Chondrocyte (in vitro differentiated cells): Measurements from ENCODE around the gene FAM53A. TPM values are rescaled to one million over a fixed set of nuclear protein-coding genes. Genes with fewer than 3 reads are reported as not detected.

Experiments
- DNase-seq: peaks from one replicate; pipeline ENCODE4 v3.0.0; 2021; ENCODE audit warnings: mixed read lengths, low spot score
- H3K27ac Mint-ChIP-seq: one replicate; pipeline ENCODE4 v1.8.0; 2021; ENCODE audit warnings: mild to moderate bottlenecking, moderate library complexity, mixed read lengths; ENCODE audit not compliant: unreplicated experiment
- H3K27me3 Mint-ChIP-seq: 2 replicates; pipeline ENCODE4 v1.8.0; 2021; ENCODE audit warnings: low read depth, mixed read lengths
- H3K36me3 Mint-ChIP-seq: 2 replicates; pipeline ENCODE4 v1.8.0; 2021; ENCODE audit warnings: low read depth, mixed read lengths
- H3K4me1 Mint-ChIP-seq: 2 replicates; pipeline ENCODE4 v1.8.0; 2021; ENCODE audit warnings: low read depth, mild to moderate bottlenecking, mixed read lengths
- H3K4me3 Mint-ChIP-seq: one replicate; pipeline ENCODE4 v1.8.0; 2021; ENCODE audit warnings: mild to moderate bottlenecking, moderate library complexity, mixed read lengths; ENCODE audit not compliant: unreplicated experiment
- H3K9me3 Mint-ChIP-seq: 2 replicates; pipeline ENCODE4 v1.8.0; 2021; ENCODE audit warnings: low read depth, mixed read lengths
- CTCF ChIP-seq: fragments of 200-600 bp; sonication (generic); IDR thresholded peaks from 2 replicates; pipeline ENCODE4 v1.5.0; 2021; ENCODE audit warnings: antibody characterized with exemption, mild to moderate bottlenecking, moderate library complexity
- total RNA-seq: library from RNA; stranded (reverse); gene quantifications from 3 replicates; pipeline ENCODE4 v1.2.1, GENCODE V29; 2021

The FAM53A gene
- total RNA-seq, 1 donor from 2014 or later: 6.9 TPM

- Mint-ChIP-seq H3K27ac (no peak overlapping the region), H3K4me1 (peaks cover 3% of the 10 kb centered on the region), H3K27me3 (no peaks in the 10 kb centered on the region), H3K9me3 (no peaks in the 10 kb centered on the region), H3K36me3 (peaks cover 5% of the 10 kb centered on the region), H3K4me3 (no peak overlapping the region)
- no peak for TF ChIP-seq CTCF
- DNase-seq: no peak
These were observed 36.7 kb downstream of the FAM53A start for GRCh38 chr4:1647432-1647831.

- no peaks in the 10 kb centered on the region for H3K27me3 Mint-ChIP-seq
- H3K27ac Mint-ChIP-seq: no peak overlapping the region
- peaks cover 5% of the 10 kb centered on the region for H3K36me3 Mint-ChIP-seq
- no peak overlapping the region for H3K4me3 Mint-ChIP-seq
- no peak for DNase-seq
- peaks cover 3% of the 10 kb centered on the region for H3K4me1 Mint-ChIP-seq
- no peak for TF ChIP-seq CTCF
- no peaks in the 10 kb centered on the region for H3K9me3 Mint-ChIP-seq
These were observed 37.4 kb downstream of the FAM53A start for GRCh38 chr4:1646690-1647089.

DNA sequence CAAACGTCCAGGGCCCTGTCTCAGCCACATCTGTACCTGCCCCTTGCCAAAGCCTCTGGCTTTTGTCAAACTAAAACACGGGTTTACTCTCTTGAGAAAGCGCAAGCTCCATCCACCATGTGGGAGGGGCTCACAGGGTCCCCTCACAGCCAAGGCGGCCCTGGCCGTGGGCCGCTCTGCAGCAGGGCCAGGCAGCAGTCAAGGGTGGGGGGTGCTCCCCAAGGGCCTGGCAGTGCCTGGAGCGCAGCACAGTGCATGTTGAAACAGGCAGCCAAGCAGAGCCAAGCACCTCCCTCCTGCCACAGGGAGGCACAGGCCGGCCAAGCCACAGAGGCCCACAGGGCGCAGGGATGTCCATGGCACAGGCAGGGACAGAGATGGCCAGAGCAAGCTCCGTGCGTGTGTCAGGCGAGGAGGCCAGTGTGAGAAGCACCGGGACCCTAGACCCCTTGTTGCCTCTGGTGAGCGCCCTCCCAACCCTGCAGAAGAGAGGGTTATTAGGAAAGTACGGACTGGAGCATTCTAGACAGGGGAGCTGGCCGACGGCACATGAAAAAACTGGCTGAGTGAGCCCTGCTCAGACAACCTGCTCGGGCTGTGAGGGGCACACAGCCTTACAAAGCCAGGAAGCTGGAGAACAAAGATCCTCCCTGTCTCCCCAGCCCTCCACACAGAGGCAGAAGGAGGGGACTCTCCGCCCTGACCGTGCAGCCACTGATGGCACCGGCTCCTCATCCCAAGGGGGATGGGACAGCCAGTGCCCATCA lies 39.0 kb downstream of the FAM53A start:
- H3K36me3 Mint-ChIP-seq: peaks cover 4% of the 10 kb centered on the region
- peak overlapping the region; percentile 22 for H3K4me3 Mint-ChIP-seq
- H3K27me3 Mint-ChIP-seq: no peaks in the 10 kb centered on the region
- no peak overlapping the region for H3K27ac Mint-ChIP-seq
- H3K9me3 Mint-ChIP-seq: no peaks in the 10 kb centered on the region
- DNase-seq: no peak
- peaks cover 3% of the 10 kb centered on the region for H3K4me1 Mint-ChIP-seq
- TF ChIP-seq CTCF: no peak

DNA sequence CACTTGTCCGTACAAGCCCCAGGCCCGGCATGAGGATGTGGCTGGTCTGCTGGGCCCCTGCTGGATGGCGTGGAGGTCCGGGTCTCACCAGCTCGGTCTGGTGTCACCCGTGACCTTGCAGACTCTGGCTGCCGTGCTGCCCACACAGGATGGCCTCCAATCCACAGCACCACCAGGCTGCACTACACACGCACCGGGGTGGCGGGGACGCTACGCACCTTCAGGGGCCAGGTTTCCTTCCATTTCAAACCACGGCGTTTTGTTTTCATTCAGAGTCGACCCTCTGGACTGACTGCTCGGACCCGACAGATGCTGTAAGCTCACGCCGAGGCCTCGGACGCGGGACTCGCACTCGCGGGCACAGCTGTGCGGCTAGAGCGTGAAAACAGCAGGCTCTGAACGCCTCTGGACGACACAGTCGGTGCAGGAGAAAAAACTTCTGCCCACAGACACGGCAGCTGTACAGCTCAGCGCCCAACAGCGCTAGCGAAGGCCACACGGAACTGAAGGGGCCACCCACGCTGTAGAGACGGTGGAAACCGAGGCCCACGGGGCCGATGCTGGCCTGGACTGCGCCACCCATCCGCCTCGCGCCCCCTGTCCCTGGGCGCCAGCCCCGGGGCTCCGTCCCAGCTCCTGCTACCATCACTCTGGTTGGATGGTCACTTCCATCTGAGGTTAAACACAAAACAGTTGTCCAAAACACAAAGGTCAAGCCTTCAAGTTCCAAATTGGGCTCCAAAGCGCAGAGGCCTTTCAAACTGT lies 40.0 kb downstream of the FAM53A start:
- Mint-ChIP-seq H3K4me1 (peaks cover 3% of the 10 kb centered on the region), H3K27me3 (no peaks in the 10 kb centered on the region), H3K4me3 (no peak overlapping the region), H3K27ac (no peak overlapping the region), H3K9me3 (no peaks in the 10 kb centered on the region), H3K36me3 (peaks cover 4% of the 10 kb centered on the region)
- DNase-seq: peak; percentile 83
- no peak for TF ChIP-seq CTCF

- no peak for DNase-seq
- Mint-ChIP-seq H3K27me3 (no peaks in the 10 kb centered on the region), H3K27ac (no peak overlapping the region), H3K4me1 (peaks cover 3% of the 10 kb centered on the region), H3K4me3 (no peak overlapping the region), H3K36me3 (peaks cover 2% of the 10 kb centered on the region), H3K9me3 (no peaks in the 10 kb centered on the region)
- no peak for TF ChIP-seq CTCF
These were observed 41.7 kb downstream of the FAM53A start for GRCh38 chr4:1642196-1642951.
